Upper lobe of left lung (tissue), 6 donors: Measurements from ENCODE around the gene SBF2. TPM values are rescaled to one million over a fixed set of nuclear protein-coding genes. Genes with fewer than 3 reads are reported as not detected.

Source experiments
- ATAC-seq, 2 donors: fragments of 200-7000 bp; cut with Tn5 transposase; one replicate each; pipeline ENCODE4 v1.9.1; 2022; ENCODE audit warnings: mild to moderate bottlenecking in 2 of 2, moderate library complexity in 2 of 2; ENCODE audit not compliant: low FRiP score in 2 of 2
- DNase-seq, 2 donors: peaks; one replicate each; pipeline ENCODE4 v3.0.0-alpha.2; 2019 to 2020
- H3K27ac ChIP-seq, 4 donors: fragments of 200-600 bp; sonication (generic); one replicate each; pipeline ENCODE4 v1.5.1; 2016 to 2019
- H3K27me3 ChIP-seq, 4 donors: fragments of 200-600 bp; sonication (generic); one replicate each; pipeline ENCODE4 v1.5.1; 2017 to 2019
- H3K36me3 ChIP-seq, 4 donors: fragments of 200-600 bp; sonication (generic); one replicate each; pipeline ENCODE4 v1.5.1; 2016 to 2019
- H3K4me1 ChIP-seq, 4 donors: fragments of 200-600 bp; sonication (generic); one replicate each; pipeline ENCODE4 v1.5.1; 2018 to 2019
- H3K4me3 ChIP-seq, 4 donors: fragments of 200-600 bp; sonication (generic); one replicate each; pipeline ENCODE4 v1.5.1; 2017 to 2019; ENCODE audit warnings: mild to moderate bottlenecking in 2 of 4, moderate library complexity in 1 of 4
- H3K9me3 ChIP-seq, 4 donors: fragments of 200-600 bp; sonication (generic); one replicate each; pipeline ENCODE4 v1.5.1; 2018 to 2019
- EP300 ChIP-seq, 4 donors: sonication (generic); formaldehyde crosslinking; IDR thresholded peaks; one replicate each; pipeline ENCODE4 v1.5.1; 2017; ENCODE audit warnings: antibody characterized with exemption in 4 of 4, control low read depth in 2 of 4
- POLR2A ChIP-seq, 4 donors: fragments of 450-650 bp; IDR thresholded peaks; one replicate each; pipeline ENCODE4 v1.5.1; 2016 to 2017; ENCODE audit warnings: antibody characterized with exemption in 4 of 4, mild to moderate bottlenecking in 2 of 4
- POLR2AphosphoS5 ChIP-seq, 2 donors: sonication (generic); formaldehyde crosslinking; IDR thresholded peaks; one replicate each; pipeline ENCODE4 v1.5.1; 2017; ENCODE audit warnings: antibody characterized with exemption in 2 of 2
- WGBS, 2 donors: methylation state at CpG; one replicate each; pipeline ENCODE4 v1.1.5; 2017 to 2018; 5-methylcytosine and 5-hydroxymethylcytosine counted together
- total RNA-seq, 6 donors: library from RNA; depleted of rRNA in 4 of 6; stranded (reverse); fragments of >200 nt in 4 of 6; gene quantifications; one replicate each; pipeline versions ENCODE4 v1.1.0 to v1.2.1, GENCODE V29; 2016 to 2021
- TF ChIP-seq, protein P1 (sequence below), 6 experiments: fragments of 450-650 bp in 4 of 6; fragments of 200-600 bp in 2 of 6; sonication (generic) in 2 of 6; IDR thresholded peaks; one replicate each; pipeline ENCODE4 v1.5.1; 2016 to 2019; ENCODE audit warnings: antibody characterized with exemption in 6 of 6
- donor health status: DM: no; HTN: no; CAD: no; lungs with moderate emphysema.
- donor health status: DM: no; HTN: yes; CAD: no; lungs with severe emphysema.

The SBF2 gene
- total RNA-seq, 6 donors from 2014 or later, result 22.2 to 54.5 (median 41.2) TPM

DNA sequence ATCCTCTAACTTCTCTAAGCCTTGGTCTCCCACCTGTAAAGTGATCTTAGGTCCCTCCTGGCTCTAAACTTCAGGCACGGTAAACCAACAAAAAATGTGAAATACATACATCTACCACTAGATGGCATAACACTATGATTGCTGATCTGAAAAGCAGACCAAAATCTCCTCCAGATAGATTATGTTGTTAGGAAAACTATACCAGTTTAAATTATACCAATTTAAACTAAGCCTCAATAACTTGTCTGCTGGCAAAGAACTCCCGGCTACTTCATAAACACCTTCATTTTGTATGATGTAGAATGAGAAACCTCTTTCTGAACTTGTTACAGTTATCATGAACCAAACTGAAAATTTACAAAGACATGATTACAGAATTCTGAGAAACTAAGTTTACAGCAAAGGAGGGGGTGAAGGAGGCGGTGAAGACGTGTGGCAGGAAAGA, 85.9 kb downstream of the SBF2 start:
- no peaks in the 10 kb centered on the region for H3K27me3 ChIP-seq
- H3K9me3 ChIP-seq, result peaks cover 6 to 11% (median 9%) of the 10 kb centered on the region in 4 donors
- H3K27ac ChIP-seq, result no peak overlapping the region
- ATAC-seq (peak; percentile 53 to 70), DNase-seq (no peak)
- no peaks in the 10 kb centered on the region for H3K4me1 ChIP-seq
- TF ChIP-seq POLR2AphosphoS5 (IDR thresholded peaks at IDR 0.05), result no peak
- no peak for TF ChIP-seq POLR2A (IDR thresholded peaks at IDR 0.05)
- TF ChIP-seq, protein P1, sequence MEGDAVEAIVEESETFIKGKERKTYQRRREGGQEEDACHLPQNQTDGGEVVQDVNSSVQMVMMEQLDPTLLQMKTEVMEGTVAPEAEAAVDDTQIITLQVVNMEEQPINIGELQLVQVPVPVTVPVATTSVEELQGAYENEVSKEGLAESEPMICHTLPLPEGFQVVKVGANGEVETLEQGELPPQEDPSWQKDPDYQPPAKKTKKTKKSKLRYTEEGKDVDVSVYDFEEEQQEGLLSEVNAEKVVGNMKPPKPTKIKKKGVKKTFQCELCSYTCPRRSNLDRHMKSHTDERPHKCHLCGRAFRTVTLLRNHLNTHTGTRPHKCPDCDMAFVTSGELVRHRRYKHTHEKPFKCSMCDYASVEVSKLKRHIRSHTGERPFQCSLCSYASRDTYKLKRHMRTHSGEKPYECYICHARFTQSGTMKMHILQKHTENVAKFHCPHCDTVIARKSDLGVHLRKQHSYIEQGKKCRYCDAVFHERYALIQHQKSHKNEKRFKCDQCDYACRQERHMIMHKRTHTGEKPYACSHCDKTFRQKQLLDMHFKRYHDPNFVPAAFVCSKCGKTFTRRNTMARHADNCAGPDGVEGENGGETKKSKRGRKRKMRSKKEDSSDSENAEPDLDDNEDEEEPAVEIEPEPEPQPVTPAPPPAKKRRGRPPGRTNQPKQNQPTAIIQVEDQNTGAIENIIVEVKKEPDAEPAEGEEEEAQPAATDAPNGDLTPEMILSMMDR (IDR thresholded peaks at IDR 0.05), result peak; percentile 58 to 84 (median 74)
- TF ChIP-seq EP300 (IDR thresholded peaks at IDR 0.05), result no peak
- H3K4me3 ChIP-seq, result no peak overlapping the region
- WGBS, 2 donors, result 12 to 18% methylated on average over 4 of the region's 4 CpGs
- H3K36me3 ChIP-seq, result no peaks in the 10 kb centered on the region

GRCh38 chr11:10205928-10206327, 88.1 kb downstream of the SBF2 start:
- H3K27ac ChIP-seq, result no peak overlapping the region
- peaks cover 6 to 14% (median 9%) of the 10 kb centered on the region in 4 donors for H3K9me3 ChIP-seq
- H3K36me3 ChIP-seq, result no peaks in the 10 kb centered on the region
- H3K27me3 ChIP-seq, result no peaks in the 10 kb centered on the region
- H3K4me3 ChIP-seq, result no peak overlapping the region
- 78 to 92% methylated on average over 1 of the region's 1 CpG for WGBS, 2 donors
- DNase-seq (no peak), ATAC-seq (peak in 1 of 2 donors; percentile 26)
- no peak for TF ChIP-seq POLR2AphosphoS5 (IDR thresholded peaks at IDR 0.05)
- TF ChIP-seq, protein P1 (IDR thresholded peaks at IDR 0.05), result no peak
- H3K4me1 ChIP-seq, result no peaks in the 10 kb centered on the region

- Histone ChIP-seq H3K9me3 (peaks cover 6 to 14% (median 9%) of the 10 kb centered on the region in 4 donors), H3K36me3 (no peaks in the 10 kb centered on the region), H3K27me3 (no peaks in the 10 kb centered on the region), H3K4me3 (no peak overlapping the region), H3K4me1 (no peaks in the 10 kb centered on the region), H3K27ac (no peak overlapping the region)
- TF ChIP-seq, protein P1 (IDR thresholded peaks at IDR 0.05), result no peak
- TF ChIP-seq EP300 (IDR thresholded peaks at IDR 0.05) (no peak), POLR2AphosphoS5 (IDR thresholded peaks at IDR 0.05) (no peak), POLR2A (IDR thresholded peaks at IDR 0.05) (no peak)
- ATAC-seq (no peak), DNase-seq (no peak)
- WGBS, 2 donors, result 91 to 93% methylated on average over 4 of the region's 4 CpGs
These were observed 90.0 kb downstream of the SBF2 start for GRCh38 chr11:10204021-10204420.

- TF ChIP-seq POLR2AphosphoS5 (IDR thresholded peaks at IDR 0.05) (no peak), POLR2A (IDR thresholded peaks at IDR 0.05) (no peak), EP300 (IDR thresholded peaks at IDR 0.05) (no peak)
- TF ChIP-seq, protein P1 (IDR thresholded peaks at IDR 0.05), result no peak
- no peaks in the 10 kb centered on the region for H3K27me3 ChIP-seq
- H3K36me3 ChIP-seq, result no peaks in the 10 kb centered on the region
- no peak overlapping the region for H3K4me3 ChIP-seq
- peaks cover 6 to 14% (median 9%) of the 10 kb centered on the region in 4 donors for H3K9me3 ChIP-seq
- no peak for DNase-seq
- no peaks in the 10 kb centered on the region for H3K4me1 ChIP-seq
- WGBS, 2 donors, result 79 to 89% methylated on average over 1 of the region's 1 CpG
- no peak for ATAC-seq
- H3K27ac ChIP-seq, result no peak overlapping the region
These were observed 92.7 kb downstream of the SBF2 start for GRCh38 chr11:10201343-10201742.

DNA sequence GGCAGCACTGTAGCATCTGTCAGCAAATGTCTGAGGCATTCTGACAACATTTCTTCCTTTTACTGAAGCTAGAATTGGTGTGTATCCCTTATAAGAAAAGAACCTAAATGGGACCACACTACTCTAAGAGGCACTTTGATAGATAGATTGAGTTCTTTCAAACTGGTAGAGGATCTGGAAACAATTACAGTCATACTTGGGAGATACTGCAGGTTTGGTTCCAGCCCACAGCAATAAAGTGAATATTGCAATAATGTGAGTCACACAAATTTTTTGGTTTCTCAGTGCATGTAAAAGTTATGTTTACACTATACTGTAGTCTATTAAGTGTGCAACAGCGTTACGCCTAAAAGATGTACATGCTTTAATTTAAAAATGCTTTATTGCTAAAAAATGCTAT, 96.9 kb downstream of the SBF2 start:
- 98 to 100% methylated on average over 2 of the region's 2 CpGs for WGBS, 2 donors
- Histone ChIP-seq H3K27me3 (no peaks in the 10 kb centered on the region), H3K36me3 (peaks cover 0 to 5% (median 0%) of the 10 kb centered on the region in 4 donors), H3K27ac (no peak overlapping the region), H3K9me3 (no peaks in the 10 kb centered on the region), H3K4me1 (no peaks in the 10 kb centered on the region), H3K4me3 (no peak overlapping the region)
- TF ChIP-seq, protein P1 (IDR thresholded peaks at IDR 0.05), result no peak
- TF ChIP-seq POLR2A (IDR thresholded peaks at IDR 0.05) (no peak), EP300 (IDR thresholded peaks at IDR 0.05) (no peak), POLR2AphosphoS5 (IDR thresholded peaks at IDR 0.05) (no peak)
- ATAC-seq, result no peak
- DNase-seq, result no peak
